HFF-Myc (cell line): ENCODE results near the gene ANAPC16.

Experiments used
- DNase-seq: peaks from one replicate; pipeline ENCODE4 v3.0.0-alpha.2; 2011; ENCODE audit warnings: low read depth; ENCODE audit errors: extremely low read depth
- H3K4me3 ChIP-seq: replicated peaks from 2 replicates; pipeline ENCODE4 v1.5.1; 2011; ENCODE audit warnings: low read depth, mild to moderate bottlenecking, control low read depth, low read length
- TF ChIP-seq, protein P1 (sequence below): IDR thresholded peaks from 2 replicates; pipeline ENCODE4 v1.5.1; 2012; ENCODE audit warnings: mild to moderate bottlenecking, low read depth, low read length, control low read depth; ENCODE audit errors: missing control alignments

ANAPC16 gene

GRCh38 chr10:72215611-72216549 is at the start of gene ANAPC16, which contains the start of gene ASCC1:
ANAPC16 (plus strand) TSS chr10:72216012; CDS start chr10:72223915, 7,903 bp downstream.
ASCC1 (minus strand) TSS chr10:72216276; CDS start chr10:72213298, 2,978 bp downstream.
- H3K4me3 ChIP-seq, result peak within 1 kb of the TSS; percentile 67
- DNase-seq, result peak; percentile 67
- TF ChIP-seq, protein P1, sequence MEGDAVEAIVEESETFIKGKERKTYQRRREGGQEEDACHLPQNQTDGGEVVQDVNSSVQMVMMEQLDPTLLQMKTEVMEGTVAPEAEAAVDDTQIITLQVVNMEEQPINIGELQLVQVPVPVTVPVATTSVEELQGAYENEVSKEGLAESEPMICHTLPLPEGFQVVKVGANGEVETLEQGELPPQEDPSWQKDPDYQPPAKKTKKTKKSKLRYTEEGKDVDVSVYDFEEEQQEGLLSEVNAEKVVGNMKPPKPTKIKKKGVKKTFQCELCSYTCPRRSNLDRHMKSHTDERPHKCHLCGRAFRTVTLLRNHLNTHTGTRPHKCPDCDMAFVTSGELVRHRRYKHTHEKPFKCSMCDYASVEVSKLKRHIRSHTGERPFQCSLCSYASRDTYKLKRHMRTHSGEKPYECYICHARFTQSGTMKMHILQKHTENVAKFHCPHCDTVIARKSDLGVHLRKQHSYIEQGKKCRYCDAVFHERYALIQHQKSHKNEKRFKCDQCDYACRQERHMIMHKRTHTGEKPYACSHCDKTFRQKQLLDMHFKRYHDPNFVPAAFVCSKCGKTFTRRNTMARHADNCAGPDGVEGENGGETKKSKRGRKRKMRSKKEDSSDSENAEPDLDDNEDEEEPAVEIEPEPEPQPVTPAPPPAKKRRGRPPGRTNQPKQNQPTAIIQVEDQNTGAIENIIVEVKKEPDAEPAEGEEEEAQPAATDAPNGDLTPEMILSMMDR, result no peak

DNA sequence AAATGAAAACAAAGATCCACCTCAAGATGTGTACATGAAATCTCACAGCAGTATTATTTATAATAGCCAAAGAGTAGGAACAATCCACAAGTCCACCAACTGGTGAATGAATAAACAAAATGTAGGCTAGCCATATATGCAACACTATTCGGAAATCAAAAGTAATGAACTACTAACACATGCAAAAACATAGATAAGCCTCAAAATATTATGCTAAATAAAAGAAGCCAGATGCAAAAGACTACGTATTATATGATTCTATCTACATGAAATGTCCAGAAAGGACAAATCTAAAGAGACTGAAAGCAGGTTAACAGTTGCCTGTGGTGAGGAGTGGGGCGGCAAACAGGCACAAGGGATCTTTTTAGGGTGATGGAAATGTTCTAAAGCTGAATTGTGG is 48.7 kb upstream of the ANAPC16 start:
- no peak for DNase-seq
- TF ChIP-seq, protein P1, result no peak
- H3K4me3 ChIP-seq, result no peak overlapping the region

DNA sequence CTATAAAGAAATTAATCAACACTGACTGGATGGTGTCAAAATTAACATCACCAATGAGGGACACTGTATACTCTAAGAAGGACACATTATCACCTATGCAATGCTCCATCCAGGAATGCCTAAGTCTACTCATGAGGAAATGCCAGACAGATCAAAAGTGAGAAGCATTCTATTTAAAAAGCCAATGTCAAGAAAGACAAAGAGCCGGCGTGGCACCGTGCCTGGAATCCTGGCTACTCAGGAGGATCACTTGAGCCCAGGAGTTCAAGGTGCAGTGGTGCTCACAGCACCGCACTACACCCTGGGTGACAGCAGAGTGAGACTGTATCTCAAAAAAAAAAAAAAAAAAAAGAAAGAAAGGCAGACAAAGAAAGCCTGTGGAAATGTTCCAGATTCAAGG is 45.5 kb upstream of the ANAPC16 start:
- H3K4me3 ChIP-seq, result no peak overlapping the region
- TF ChIP-seq, protein P1, result no peak
- no peak for DNase-seq

GRCh38 chr10:72170733-72171132 is 45.1 kb upstream of the ANAPC16 start:
- DNase-seq, result no peak
- TF ChIP-seq, protein P1, result no peak
- H3K4me3 ChIP-seq, result no peak overlapping the region

- peak; percentile 77 for DNase-seq
- H3K4me3 ChIP-seq, result no peak overlapping the region
- TF ChIP-seq, protein P1, result no peak
Observed at GRCh38 chr10:72171175-72171630, 44.6 kb upstream of the ANAPC16 start.

GRCh38 chr10:72173262-72173618 is 42.6 kb upstream of the ANAPC16 start:
- TF ChIP-seq, protein P1, result no peak
- no peak for DNase-seq
- H3K4me3 ChIP-seq, result no peak overlapping the region
